SK-N-SH (cell line): Measurements from ENCODE around the gene TFIP11. TPM values are rescaled to one million over a fixed set of nuclear protein-coding genes. Genes with fewer than 3 reads are reported as not detected.

Source experiments
- CTCF ChIA-PET: fragments of 300-600, 350-600 bp; formaldehyde crosslinking; extraction: SDS; loops from one replicate; lab custom pipeline; 2021; lab: Yijun Ruan, JAX
- POLR2A ChIA-PET: fragments of 350-600 bp; sonication (Branson Sonifier 250); formaldehyde crosslinking; extraction: SDS; loops from one replicate; lab custom pipeline; 2020; ENCODE audit warnings: antibody characterized with exemption, inconsistent platforms; lab: Yijun Ruan, JAX
- DNase-seq: peaks from one replicate; pipeline ENCODE4 v3.0.0; 2012
- H2AFZ ChIP-seq: fragments of 200-600 bp; sonication (generic); 2 replicates; pipeline ENCODE4 v1.8.1; 2016; ENCODE audit warnings: antibody characterized with exemption, mild to moderate bottlenecking, low read depth
- H3F3A ChIP-seq: fragments of 200-600 bp; sonication (generic); replicated peaks from 2 replicates; pipeline ENCODE3; 2016; ENCODE audit warnings: antibody characterized with exemption, mild to moderate bottlenecking; ENCODE audit not compliant: insufficient read depth
- H3K27ac ChIP-seq, 2 experiments: fragments of 200-500 bp in 1 of 2; fragments of 200-600 bp in 1 of 2; sonication (Bioruptor generic) in 1 of 2; sonication (generic), shearing (Covaris generic) in 1 of 2; 2 replicates each; pipeline versions ENCODE4 v1.5.1 to v1.6.1; 2014 to 2016; ENCODE audit warnings: low read depth in 2 of 2, inconsistent platforms in 1 of 2, low read length in 1 of 2, mild to moderate bottlenecking in 1 of 2, mixed read lengths in 1 of 2
- H3K27me3 ChIP-seq: fragments of 200-600 bp; sonication (generic), shearing (Covaris generic); 2 replicates; pipeline ENCODE4 v1.6.1; 2016; ENCODE audit warnings: mixed run types; ENCODE audit not compliant: insufficient read depth
- H3K36me3 ChIP-seq, 2 experiments: fragments of 200-500 bp in 1 of 2; fragments of 200-600 bp in 1 of 2; sonication (Bioruptor generic) in 1 of 2; sonication (generic) in 1 of 2; replicated peaks in 1 of 2; 2 replicates each; pipeline versions ENCODE3 to v1.5.1; 2014 to 2016; ENCODE audit warnings: low read length in 1 of 2, mild to moderate bottlenecking in 1 of 2; ENCODE audit not compliant: insufficient read depth in 2 of 2, control insufficient read depth in 1 of 2
- H3K4me1 ChIP-seq, 2 experiments: fragments of 200-500 bp in 1 of 2; fragments of 200-600 bp in 1 of 2; sonication (Bioruptor generic) in 1 of 2; sonication (generic), shearing (Covaris generic) in 1 of 2; 2 replicates each; pipeline versions ENCODE4 v1.5.1 to v1.6.1; 2014 to 2016; ENCODE audit warnings: low read depth in 1 of 2, low read length in 1 of 2, mixed run types in 1 of 2; ENCODE audit not compliant: insufficient read depth in 2 of 2, control insufficient read depth in 1 of 2
- H3K4me2 ChIP-seq: fragments of 200-600 bp; sonication (generic), shearing (Covaris generic); 2 replicates; pipeline ENCODE4 v1.6.1; 2017; ENCODE audit warnings: mixed run types
- H3K4me3 ChIP-seq, 2 experiments: fragments of 200-500 bp in 1 of 2; fragments of 200-600 bp in 1 of 2; sonication (Bioruptor generic) in 1 of 2; sonication (generic), shearing (Covaris generic) in 1 of 2; 2 replicates each; pipeline versions ENCODE4 v1.5.1 to v1.8.1; 2014 to 2016; ENCODE audit warnings: low read depth in 2 of 2, inconsistent platforms in 1 of 2, low read length in 1 of 2, mild to moderate bottlenecking in 1 of 2, mixed read lengths in 1 of 2, moderate library complexity in 1 of 2
- H3K79me2 ChIP-seq: fragments of 200-600 bp; sonication (generic); 2 replicates; pipeline ENCODE4 v1.8.1; 2017; ENCODE audit warnings: mild to moderate bottlenecking; ENCODE audit not compliant: insufficient read depth
- H3K9ac ChIP-seq: fragments of 200-600 bp; sonication (generic); 2 replicates; pipeline ENCODE4 v1.6.1; 2017; ENCODE audit warnings: mixed run types
- H3K9me2 ChIP-seq: fragments of 200-600 bp; sonication (generic); 2 replicates; pipeline ENCODE4 v1.6.1; 2017; ENCODE audit warnings: mixed run types
- H3K9me3 ChIP-seq: fragments of 200-600 bp; sonication (generic); 2 replicates; pipeline ENCODE4 v1.6.1; 2017; ENCODE audit warnings: mixed run types, mild to moderate bottlenecking, moderate library complexity
- H4K20me1 ChIP-seq: fragments of 200-600 bp; sonication (generic); 2 replicates; pipeline ENCODE4 v1.6.1; 2017; ENCODE audit warnings: mild to moderate bottlenecking, mixed run types; ENCODE audit not compliant: insufficient read depth
- EZH2phosphoT487 ChIP-seq: fragments of 200-600 bp; sonication (generic); IDR thresholded peaks from 2 replicates; pipeline ENCODE4 v1.6.1; 2017; ENCODE audit warnings: low read depth, mixed run types, mild to moderate bottlenecking, antibody characterized with exemption, moderate library complexity, borderline replicate concordance
- FOXJ3 ChIP-seq: sonication (generic); formaldehyde crosslinking; IDR thresholded peaks from 2 replicates; pipeline ENCODE4 v1.5.1; 2020; ENCODE audit warnings: mild to moderate bottlenecking, missing genetic modification reagents
- GABPA ChIP-seq: IDR thresholded peaks from 2 replicates; pipeline ENCODE4 v1.4.0; 2012; ENCODE audit warnings: low read depth, mild to moderate bottlenecking
- IRF3 ChIP-seq: fragments of 150-350 bp; IDR thresholded peaks from 2 replicates; pipeline ENCODE4 v1.6.1; 2016; ENCODE audit warnings: mild to moderate bottlenecking, low read depth, low read length
- JUND ChIP-seq: IDR thresholded peaks from 2 replicates; pipeline ENCODE4 v1.4.0; 2012
- MEF2A ChIP-seq: IDR thresholded peaks from 2 replicates; pipeline ENCODE4 v1.4.0; 2012; ENCODE audit warnings: low read depth, borderline replicate concordance
- NRF1 ChIP-seq: IDR thresholded peaks from 2 replicates; pipeline ENCODE4 v1.6.1; 2012; ENCODE audit warnings: low read depth, mild to moderate bottlenecking, low read length
- PBX3 ChIP-seq: IDR thresholded peaks from 2 replicates; pipeline ENCODE4; 2012
- POLR2AphosphoS5 ChIP-seq: IDR thresholded peaks from 2 replicates; pipeline ENCODE4 v1.6.1; 2012; ENCODE audit warnings: low read depth, low read length
- REST ChIP-seq: IDR thresholded peaks from 2 replicates; pipeline ENCODE4 v1.6.1; 2012; ENCODE audit warnings: mild to moderate bottlenecking, low read depth, low read length, moderate library complexity
- TAF1 ChIP-seq: IDR thresholded peaks from 2 replicates; pipeline ENCODE4 v1.6.1; 2012; ENCODE audit warnings: low read depth, mild to moderate bottlenecking, low read length, moderate library complexity, borderline replicate concordance
- TCF12 ChIP-seq: IDR thresholded peaks from 2 replicates; pipeline ENCODE4 v1.4.0; 2012
- USF1 ChIP-seq: IDR thresholded peaks from 2 replicates; pipeline ENCODE4 v1.4.0; 2012; ENCODE audit warnings: low read depth, borderline replicate concordance
- YY1 ChIP-seq: IDR thresholded peaks from 2 replicates; pipeline ENCODE4 v1.4.0; 2012; ENCODE audit warnings: low read depth, mild to moderate bottlenecking
- WGBS: methylation state at CpG from one replicate; pipeline ENCODE4 v1.1.6; 2017; ENCODE audit warnings: low lambda C conversion rate; 5-methylcytosine and 5-hydroxymethylcytosine counted together
- polyA plus RNA-seq, 3 experiments: library from polyadenylated mRNA; depleted of rRNA; stranded (reverse); fragments of >200 nt; gene quantifications; 2 replicates each; pipeline ENCODE4 v1.2.3, GENCODE V29; 2012
- TF ChIP-seq, protein P1 (sequence below): IDR thresholded peaks from 2 replicates; pipeline ENCODE4 v1.4.0; 2012; ENCODE audit warnings: low read depth
- TF ChIP-seq, protein P2 (sequence below): fragments of 200-600 bp; sonication (generic); IDR thresholded peaks from 2 replicates; pipeline ENCODE4 v1.6.1; 2017; ENCODE audit warnings: antibody characterized with exemption, mild to moderate bottlenecking, moderate library complexity

Gene TFIP11
- polyA plus RNA-seq, 1 of the 3 experiments (the other 2 are of a cell fraction): 32.8 TPM

GRCh38 chr22:26476705-26477340, 35.5 kb downstream of the TFIP11 start:
- ChIA-PET POLR2A (no interaction called here), CTCF (no interaction called here)
- H3K27ac ChIP-seq: peak overlapping the region in 1 of 2 experiments; percentile 25; a peak in 1 of 4 replicates
- no peak overlapping the region for H3K9ac ChIP-seq
- H3K27me3 ChIP-seq: no peaks in the 10 kb centered on the region
- H4K20me1 ChIP-seq: no peaks in the 10 kb centered on the region
- no peak overlapping the region for H2AFZ ChIP-seq
- no peak for DNase-seq
- peaks cover 21 to 41% of the 10 kb centered on the region in 2 experiments for H3K36me3 ChIP-seq
- H3K79me2 ChIP-seq: peaks cover 41% of the 10 kb centered on the region; the same call in 1 of the 2 replicates
- peaks cover under 1 to 10% of the 10 kb centered on the region in 2 experiments; a peak in 3 of 4 replicates for H3K4me1 ChIP-seq
- H3K4me3 ChIP-seq: no peak overlapping the region
- H3K9me3 ChIP-seq: no peaks in the 10 kb centered on the region
- H3K9me2 ChIP-seq: no peaks in the 10 kb centered on the region
- TF ChIP-seq TCF12 (no peak), PBX3 (no peak), TAF1 (no peak)
- 81% methylated on average over 4 of the region's 4 CpGs for WGBS
- peaks cover 2% of the 10 kb centered on the region for H3F3A ChIP-seq
- no peak overlapping the region for H3K4me2 ChIP-seq

DNA sequence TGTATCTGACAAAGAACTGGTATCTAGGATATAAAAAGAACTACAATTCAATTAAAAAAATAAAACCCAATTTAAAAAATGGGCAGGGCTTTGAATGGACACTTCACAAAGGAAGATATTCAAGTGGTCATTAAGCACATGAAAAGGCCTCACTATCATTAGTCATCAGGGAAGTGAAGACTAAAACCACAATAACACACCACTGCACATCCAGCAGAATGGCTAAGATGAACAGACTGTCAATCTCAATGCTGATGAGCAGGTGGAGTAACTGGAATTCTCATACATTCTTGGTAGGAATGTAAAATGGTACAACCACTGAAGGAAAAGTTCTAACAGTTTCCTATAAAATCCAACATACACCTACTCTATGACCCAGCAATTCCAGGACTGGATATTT, 37.6 kb downstream of the TFIP11 start:
- peaks cover 9% of the 10 kb centered on the region for H3F3A ChIP-seq
- H4K20me1 ChIP-seq: no peaks in the 10 kb centered on the region
- H3K9me2 ChIP-seq: no peaks in the 10 kb centered on the region
- ChIA-PET CTCF (interaction anchor here (2.1 kb wide), 1 partner anchor 107 kb away, joined by 7 read pairs; no protein-coding TSS in a partner anchor), POLR2A (no interaction called here)
- no peaks in the 10 kb centered on the region for H3K27me3 ChIP-seq
- H3K4me1 ChIP-seq: peaks cover 2 to 7% of the 10 kb centered on the region in 2 experiments; a peak in 3 of 4 replicates
- H3K27ac ChIP-seq: no peak overlapping the region
- no peak for DNase-seq
- peaks cover 22% of the 10 kb centered on the region; the same call in 1 of the 2 replicates for H3K79me2 ChIP-seq
- no peak overlapping the region for H3K9ac ChIP-seq
- H3K4me3 ChIP-seq: no peak overlapping the region
- no peak overlapping the region for H2AFZ ChIP-seq
- H3K36me3 ChIP-seq: peaks cover 22 to 61% of the 10 kb centered on the region in 2 experiments
- H3K4me2 ChIP-seq: no peak overlapping the region
- no peaks in the 10 kb centered on the region for H3K9me3 ChIP-seq
- no peak for TF ChIP-seq REST
- no peak for TF ChIP-seq EZH2phosphoT487
- TF ChIP-seq TAF1: no peak
- TF ChIP-seq YY1: no peak
- no peak for TF ChIP-seq MEF2A
- TF ChIP-seq USF1: no peak
- TF ChIP-seq GABPA: no peak
- no peak for TF ChIP-seq JUND
- TF ChIP-seq, protein P1, sequence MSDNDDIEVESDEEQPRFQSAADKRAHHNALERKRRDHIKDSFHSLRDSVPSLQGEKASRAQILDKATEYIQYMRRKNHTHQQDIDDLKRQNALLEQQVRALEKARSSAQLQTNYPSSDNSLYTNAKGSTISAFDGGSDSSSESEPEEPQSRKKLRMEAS: no peak
- no peak for TF ChIP-seq NRF1
- TF ChIP-seq, protein P2, sequence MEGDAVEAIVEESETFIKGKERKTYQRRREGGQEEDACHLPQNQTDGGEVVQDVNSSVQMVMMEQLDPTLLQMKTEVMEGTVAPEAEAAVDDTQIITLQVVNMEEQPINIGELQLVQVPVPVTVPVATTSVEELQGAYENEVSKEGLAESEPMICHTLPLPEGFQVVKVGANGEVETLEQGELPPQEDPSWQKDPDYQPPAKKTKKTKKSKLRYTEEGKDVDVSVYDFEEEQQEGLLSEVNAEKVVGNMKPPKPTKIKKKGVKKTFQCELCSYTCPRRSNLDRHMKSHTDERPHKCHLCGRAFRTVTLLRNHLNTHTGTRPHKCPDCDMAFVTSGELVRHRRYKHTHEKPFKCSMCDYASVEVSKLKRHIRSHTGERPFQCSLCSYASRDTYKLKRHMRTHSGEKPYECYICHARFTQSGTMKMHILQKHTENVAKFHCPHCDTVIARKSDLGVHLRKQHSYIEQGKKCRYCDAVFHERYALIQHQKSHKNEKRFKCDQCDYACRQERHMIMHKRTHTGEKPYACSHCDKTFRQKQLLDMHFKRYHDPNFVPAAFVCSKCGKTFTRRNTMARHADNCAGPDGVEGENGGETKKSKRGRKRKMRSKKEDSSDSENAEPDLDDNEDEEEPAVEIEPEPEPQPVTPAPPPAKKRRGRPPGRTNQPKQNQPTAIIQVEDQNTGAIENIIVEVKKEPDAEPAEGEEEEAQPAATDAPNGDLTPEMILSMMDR: no peak
- no peak for TF ChIP-seq POLR2AphosphoS5
- TF ChIP-seq IRF3: no peak
- TF ChIP-seq FOXJ3: no peak
